HG03558 (cell line): ENCODE results near the gene TMEM131.
"Not testable (repeated sequence)": the region's sequence is repeated elsewhere in the genome, so short reads cannot be mapped to it uniquely, and the experiment has no call there.

Source experiments
- ATAC-seq: cut with Tn5 transposase; IDR thresholded peaks from one replicate; pipeline ENCODE4 v1.9.1; 2021; ENCODE audit warnings: moderate number of reproducible peaks; ENCODE audit not compliant: unreplicated experiment; ENCODE audit errors: extremely low read depth

TMEM131 gene

DNA sequence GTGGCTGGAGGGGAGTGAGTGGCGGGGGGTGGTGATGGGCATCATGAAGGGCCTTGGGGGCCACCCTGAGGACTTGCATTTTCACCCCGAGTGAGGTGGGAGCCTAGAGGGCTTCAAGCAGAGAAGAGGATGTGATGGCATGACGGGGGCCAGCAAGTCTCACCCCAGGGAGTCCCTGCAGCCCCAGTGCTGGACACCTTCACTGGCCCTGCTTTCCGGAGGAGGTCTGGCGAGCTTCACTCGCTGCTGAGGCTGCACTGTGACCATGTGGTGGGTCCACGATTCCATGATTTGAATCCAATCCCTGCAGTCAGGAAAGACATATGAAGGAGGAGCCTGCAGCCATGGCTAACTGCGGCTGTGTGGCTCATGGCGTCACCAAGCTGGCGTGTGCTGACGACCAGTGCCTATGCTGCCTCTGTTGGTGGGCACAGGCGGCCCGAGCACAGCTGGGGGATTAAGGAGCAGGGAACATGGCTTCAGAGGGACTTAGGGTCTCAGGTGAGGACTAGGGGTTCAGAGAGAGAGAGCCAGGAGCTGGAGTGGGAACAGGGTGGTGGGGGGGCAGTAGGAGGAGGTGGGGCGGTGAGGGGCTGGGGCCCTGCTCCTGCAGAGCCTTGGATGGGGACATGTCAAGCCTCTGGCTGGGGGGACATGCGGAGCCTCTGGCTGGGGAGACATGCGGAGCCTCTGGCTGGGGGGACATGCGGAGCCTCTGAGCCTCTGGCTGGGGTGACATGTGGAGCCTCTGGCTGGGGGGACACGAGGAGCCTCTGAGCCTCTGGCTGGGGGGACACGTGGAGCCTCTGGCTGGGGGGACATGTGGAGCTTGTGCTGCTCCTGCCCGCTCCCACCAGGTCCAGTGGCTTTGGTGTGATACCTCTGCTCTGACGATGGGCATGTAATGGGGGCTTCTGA, 278.8 kb downstream of the TMEM131 start:
- ATAC-seq = no peak

- ATAC-seq = no peak
Measured at GRCh38 chr2:97715951-97716694, 279.6 kb downstream of the TMEM131 start.

GRCh38 chr2:97714950-97715652, 280.6 kb downstream of the TMEM131 start:
- ATAC-seq = no peak

- ATAC-seq = no peak
Measured at GRCh38 chr2:97714084-97714949, 281.4 kb downstream of the TMEM131 start.

GRCh38 chr2:97713296-97714083, 282.3 kb downstream of the TMEM131 start, which contains the start of gene ZAP70:
ZAP70 (plus strand) TSS chr2:97713576; CDS start chr2:97724037, 10,461 bp downstream.
- ATAC-seq = no peak

GRCh38 chr2:97712693-97713295, 283.0 kb downstream of the TMEM131 start:
- ATAC-seq = no peak

DNA sequence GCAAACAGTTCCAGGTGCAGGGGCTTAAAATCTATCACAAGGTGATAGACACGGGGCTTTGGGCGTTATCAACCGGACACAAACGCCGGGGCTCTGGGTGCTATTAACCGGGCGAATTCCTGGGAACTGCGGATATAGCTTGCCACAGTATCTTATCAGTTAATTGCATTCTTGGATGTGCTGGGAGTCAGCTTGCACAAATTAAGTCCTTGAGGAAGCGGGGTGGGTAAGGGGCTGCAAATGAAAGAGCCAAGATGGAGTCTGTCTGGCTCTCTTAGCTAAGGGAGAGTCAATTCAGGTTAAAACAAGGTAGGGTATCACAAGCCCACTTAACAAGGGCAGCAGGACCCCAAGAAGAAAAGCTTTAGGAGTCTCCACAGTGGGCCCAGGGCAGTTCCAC, 283.6 kb downstream of the TMEM131 start:
- not testable (repeated sequence) for ATAC-seq

DNA sequence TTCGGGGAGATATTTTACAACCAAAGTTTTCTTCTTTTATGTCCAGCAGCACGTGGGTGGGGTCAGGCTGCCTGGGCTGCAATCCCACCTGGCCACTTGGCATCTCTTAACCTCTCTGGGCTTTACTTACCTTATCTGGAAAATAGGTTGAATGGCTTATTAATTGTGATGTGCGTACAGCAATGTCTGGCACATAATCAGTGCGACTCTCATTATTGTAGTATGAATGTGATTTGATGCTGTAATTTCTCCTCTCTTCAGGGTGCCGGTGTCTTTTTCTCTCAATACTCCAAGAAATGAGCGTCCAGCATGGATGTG, 284.4 kb downstream of the TMEM131 start:
- no peak for ATAC-seq

GRCh38 chr2:97708608-97709007, 287.1 kb downstream of the TMEM131 start:
- no peak for ATAC-seq

GRCh38 chr2:97708048-97708380, 287.7 kb downstream of the TMEM131 start:
- no peak for ATAC-seq

DNA sequence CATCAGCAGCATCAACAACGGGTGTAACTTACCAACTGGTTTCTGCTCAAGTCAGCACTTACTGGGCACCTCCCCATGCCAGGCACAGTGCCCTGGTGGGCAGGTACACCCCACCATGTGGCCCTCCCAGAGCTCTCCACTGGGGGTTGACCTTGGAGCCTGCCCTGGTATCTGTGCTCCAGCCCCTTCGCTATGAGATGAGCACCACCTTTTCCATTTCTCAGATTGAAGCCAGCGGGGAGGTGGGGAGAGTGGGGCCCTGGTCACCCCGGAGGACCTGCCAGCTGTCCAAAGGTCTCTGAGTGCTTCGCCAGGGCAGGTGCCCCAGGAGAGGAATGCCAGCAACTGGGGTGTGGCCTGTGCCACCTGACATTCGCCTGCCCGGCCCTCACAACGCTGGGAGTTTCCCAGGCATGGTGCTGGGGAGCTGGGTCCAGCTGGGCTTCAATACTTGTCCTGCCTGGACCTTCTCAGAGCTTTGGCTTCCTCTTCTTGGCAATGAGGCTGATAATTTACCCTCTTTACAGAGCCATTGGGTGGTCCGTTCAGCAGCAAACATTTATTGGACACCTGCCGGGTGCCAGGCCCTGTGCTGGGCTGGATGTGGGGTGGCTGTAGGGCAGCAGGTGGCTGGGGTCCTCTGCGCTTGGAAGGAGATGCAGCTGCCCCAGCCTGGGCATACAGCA, 288.2 kb downstream of the TMEM131 start:
- no peak for ATAC-seq

- no peak for ATAC-seq
Measured at GRCh38 chr2:97706708-97707345, 288.9 kb downstream of the TMEM131 start.
